Thyroid gland (tissue), 4 donors: Measurements from ENCODE around the gene ACVRL1. TPM values are rescaled to one million over a fixed set of nuclear protein-coding genes. Genes with fewer than 3 reads are reported as not detected.

ENCODE experiments used
- DNase-seq, 2 donors: peaks; one replicate each; pipeline ENCODE4 v3.0.0-alpha.2; 2019
- H3K27ac ChIP-seq, 3 donors: fragments of 200-600 bp; sonication (generic); 1 replicate in 2 of 3; 2 replicates in 1 of 3; pipeline ENCODE4 v1.5.1; 2016 to 2019; ENCODE audit warnings: mild to moderate bottlenecking in 1 of 3, moderate library complexity in 1 of 3
- H3K27me3 ChIP-seq: fragments of 200-600 bp; sonication (generic); one replicate; pipeline ENCODE4 v1.5.1; 2019
- H3K36me3 ChIP-seq, 2 donors: fragments of 200-600 bp; sonication (generic); one replicate each; pipeline ENCODE4 v1.5.1; 2016 to 2019
- H3K4me1 ChIP-seq, 2 donors: fragments of 200-600 bp; sonication (generic); one replicate each; pipeline ENCODE4 v1.5.1; 2017 to 2019
- H3K4me3 ChIP-seq, 3 donors: fragments of 200-600 bp; sonication (generic); replicated peaks in 1 of 3; 1 replicate in 2 of 3; 2 replicates in 1 of 3; pipeline ENCODE4 v1.5.1; 2016; ENCODE audit warnings: mild to moderate bottlenecking in 1 of 3
- H3K9me3 ChIP-seq: fragments of 200-600 bp; sonication (generic); one replicate; pipeline ENCODE4 v1.5.1; 2017
- CTCF ChIP-seq, 6 experiments: fragments of 200-600 bp in 3 of 6; fragments of 450-650 bp in 3 of 6; sonication (generic) in 3 of 6; IDR thresholded peaks; one replicate each; pipeline ENCODE4 v1.5.1; 2016 to 2019; ENCODE audit warnings: antibody characterized with exemption in 6 of 6, mild to moderate bottlenecking in 2 of 6, inconsistent platforms in 1 of 6, moderate library complexity in 1 of 6
- POLR2A ChIP-seq, 2 donors: fragments of 450-650 bp; IDR thresholded peaks; one replicate each; pipeline ENCODE4 v1.6.1; 2017; ENCODE audit warnings: antibody characterized with exemption in 2 of 2, mild to moderate bottlenecking in 2 of 2, moderate library complexity in 1 of 2
- WGBS, 2 donors: methylation state at CpG; one replicate each; pipeline ENCODE4 v1.1.5; 2017; 5-methylcytosine and 5-hydroxymethylcytosine counted together
- intact Hi-C: fragments of 100-400 bp; cut with DNase I; formaldehyde crosslinking; loops from one replicate; pipeline ENCODE4 v1.15.1; 2023
- total RNA-seq, 4 donors: library from RNA; depleted of rRNA; stranded (reverse); fragments of >200 nt; gene quantifications; one replicate each; pipeline ENCODE4 v1.2.3, GENCODE V29; 2016

The ACVRL1 gene
- total RNA-seq, 4 donors from 2014 or later = 61.9 to 133 (median 84.2) TPM

DNA sequence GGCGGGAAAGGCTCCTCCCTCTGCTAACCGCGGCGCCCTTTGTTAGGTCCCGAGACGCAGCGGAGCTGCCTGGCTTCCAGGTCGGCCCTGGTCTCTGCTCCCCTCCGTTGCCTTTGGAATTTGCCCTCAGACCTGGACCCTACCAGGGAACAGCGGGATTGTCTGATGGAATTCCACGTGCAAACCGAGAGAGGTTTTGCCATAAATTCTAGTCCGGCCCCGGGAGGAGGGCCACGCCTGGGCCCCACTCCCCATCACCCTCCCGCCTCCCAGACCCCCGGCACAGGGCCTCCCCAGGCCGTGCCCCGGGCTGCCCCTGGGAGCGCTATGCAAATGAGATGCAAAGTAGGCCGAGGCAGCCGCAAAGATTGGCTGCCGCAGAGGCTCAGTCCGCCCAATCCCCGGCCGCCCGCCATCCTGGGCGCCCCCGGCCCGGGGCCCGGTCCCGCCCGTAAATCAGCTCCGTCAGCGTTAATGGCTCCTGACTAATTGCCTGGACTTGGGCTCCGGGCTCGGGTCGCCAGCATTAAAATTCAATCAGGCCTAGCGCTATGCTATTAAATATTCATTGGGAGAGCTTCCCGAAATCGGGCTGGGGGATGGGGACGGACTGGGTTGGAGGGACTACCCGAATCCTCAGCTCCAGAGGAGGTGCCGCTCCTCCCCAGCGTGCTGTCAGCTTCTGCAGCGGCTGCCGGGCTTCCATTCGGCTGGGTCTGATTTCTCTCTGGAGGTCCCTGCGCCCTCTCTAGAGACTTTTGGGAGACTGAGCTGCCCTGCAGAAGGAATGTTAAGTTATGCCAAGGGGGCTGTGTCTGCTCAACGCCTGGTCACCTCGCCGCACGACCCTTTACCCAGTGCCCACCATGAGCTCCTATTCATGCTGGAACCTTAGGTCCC is 43.1 kb upstream of the ACVRL1 start:
- intact Hi-C loops = no loop called here

GRCh38 chr12:51864833-51865670 is 42.3 kb upstream of the ACVRL1 start:
- intact Hi-C loops = no loop called here
- 53 to 64% methylated on average over 11 of the region's 12 CpGs for WGBS, 2 donors
- Histone ChIP-seq H3K36me3 (no peaks in the 10 kb centered on the region), H3K27me3 (peaks cover 19% of the 10 kb centered on the region), H3K27ac (no peak overlapping the region), H3K9me3 (no peaks in the 10 kb centered on the region), H3K4me3 (no peak overlapping the region), H3K4me1 (peaks cover 19 to 25% of the 10 kb centered on the region in 2 donors)
- no peak for DNase-seq
- TF ChIP-seq POLR2A (IDR thresholded peaks at IDR 0.05) = no peak

More for the DNA sequence above, 43.1 kb upstream of the ACVRL1 start:
- no peak for DNase-seq
- Histone ChIP-seq H3K9me3 (no peaks in the 10 kb centered on the region), H3K4me3 (no peak overlapping the region), H3K27ac (no peak overlapping the region), H3K36me3 (no peaks in the 10 kb centered on the region), H3K4me1 (peaks cover 14 to 20% of the 10 kb centered on the region in 2 donors), H3K27me3 (peaks cover 13% of the 10 kb centered on the region)
- no peak for TF ChIP-seq POLR2A (IDR thresholded peaks at IDR 0.05)
- no peak for TF ChIP-seq CTCF (IDR thresholded peaks at IDR 0.05)
- 14 to 30% methylated on average over 12 to 25 of the region's 53 CpGs for WGBS, 2 donors

- TF ChIP-seq CTCF (IDR thresholded peaks at IDR 0.05) (no peak), POLR2A (IDR thresholded peaks at IDR 0.05) (no peak)
- no peak for DNase-seq
- no peak overlapping the region for H3K4me3 ChIP-seq
- no peaks in the 10 kb centered on the region for H3K36me3 ChIP-seq
- no peak overlapping the region for H3K27ac ChIP-seq
- no peaks in the 10 kb centered on the region for H3K9me3 ChIP-seq
- intact Hi-C loops = no loop called here
- WGBS, 2 donors = 81 to 94% methylated on average over 7 of the region's 7 CpGs
- H3K4me1 ChIP-seq = peaks cover 19 to 25% of the 10 kb centered on the region in 2 donors
- peaks cover 19% of the 10 kb centered on the region for H3K27me3 ChIP-seq
Measured at GRCh38 chr12:51865757-51866270, 41.5 kb upstream of the ACVRL1 start.

DNA sequence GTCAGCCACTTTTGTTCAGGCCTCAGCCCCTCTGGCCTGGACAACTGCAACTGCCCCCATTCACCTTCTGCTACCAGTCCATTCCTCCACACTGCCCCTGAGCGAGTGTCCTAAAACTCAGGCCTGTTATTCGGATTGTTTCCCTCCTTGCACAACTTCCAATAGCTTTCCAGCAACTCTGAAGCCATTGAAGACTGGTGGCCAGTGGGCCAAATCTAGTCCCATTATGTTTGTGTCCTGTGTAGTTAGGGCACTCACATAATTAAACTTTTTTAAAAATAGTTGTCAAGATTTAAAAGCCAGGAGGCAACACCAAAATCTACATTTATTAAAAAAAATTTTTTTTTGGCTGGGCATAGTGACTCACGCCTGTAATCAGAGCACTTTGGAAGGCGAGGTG is 41.0 kb upstream of the ACVRL1 start:
- Histone ChIP-seq H3K4me3 (no peak overlapping the region), H3K36me3 (no peaks in the 10 kb centered on the region), H3K9me3 (no peaks in the 10 kb centered on the region), H3K4me1 (peaks cover 19 to 25% of the 10 kb centered on the region in 2 donors), H3K27me3 (peaks cover 19% of the 10 kb centered on the region), H3K27ac (no peak overlapping the region)
- DNase-seq = no peak
- 95 to 98% methylated on average over 4 of the region's 4 CpGs for WGBS, 2 donors
- intact Hi-C loops = no loop called here
- TF ChIP-seq POLR2A (IDR thresholded peaks at IDR 0.05) (no peak), CTCF (IDR thresholded peaks at IDR 0.05) (no peak)

DNA sequence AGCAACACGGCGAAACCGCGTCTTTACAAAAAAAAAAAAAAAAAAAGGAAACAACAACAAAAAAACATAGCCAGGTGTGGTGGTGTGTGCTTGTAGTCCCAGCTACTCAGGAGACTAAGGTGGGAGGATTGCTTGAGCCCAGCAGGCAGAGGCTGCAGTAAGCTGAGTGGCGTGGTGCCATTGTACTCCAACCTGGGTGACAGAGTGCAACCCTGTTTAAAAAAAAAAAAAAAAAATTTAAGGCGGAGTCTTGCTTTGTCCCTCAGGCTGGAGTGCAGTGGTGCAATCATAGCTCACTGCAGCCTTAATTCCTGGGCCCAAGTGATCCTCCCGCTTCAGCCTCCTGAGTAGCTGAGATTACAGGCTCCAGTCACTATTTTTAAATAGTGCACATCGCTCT is 40.5 kb upstream of the ACVRL1 start:
- Histone ChIP-seq H3K27ac (no peak overlapping the region), H3K36me3 (no peaks in the 10 kb centered on the region), H3K9me3 (no peaks in the 10 kb centered on the region), H3K4me3 (no peak overlapping the region), H3K27me3 (peaks cover 19% of the 10 kb centered on the region), H3K4me1 (peaks cover 19 to 25% of the 10 kb centered on the region in 2 donors)
- TF ChIP-seq CTCF (IDR thresholded peaks at IDR 0.05) (no peak), POLR2A (IDR thresholded peaks at IDR 0.05) (no peak)
- WGBS, 2 donors = 94% methylated on average over 8 of the region's 8 CpGs
- intact Hi-C loops = no loop called here
- no peak for DNase-seq
